ENCODE results near the gene CDH16. TPM values are rescaled to one million over a fixed set of nuclear protein-coding genes. Genes with fewer than 3 reads are reported as not detected.
"Not testable (repeated sequence)": the region's sequence is repeated elsewhere in the genome, so short reads cannot be mapped to it uniquely, and the experiment has no call there.

The CDH16 gene
- total RNA-seq (not detected), polyA plus RNA-seq (not detected)

GRCh38 chr16:66918803-66919568 is at the start of gene CDH16:
Gene CDH16, minus strand, starts transcription at chr16:66918885. Its CDS starts 820 bp downstream, at chr16:66918065.
- DNase-seq (ENCODE audit: extremely low spot score): no peak
- no peak within 1 kb of the TSS for H3K27ac ChIP-seq (ENCODE audit: low read depth)
- H3K36me3 ChIP-seq (ENCODE audit: insufficient read depth): no peaks in the 10 kb centered on the region
- H3K4me1 ChIP-seq (ENCODE audit: insufficient read depth): no peaks in the 10 kb centered on the region
- WGBS: 87% methylated on average over 7 of the region's 7 CpGs
- H3K4me3 ChIP-seq (ENCODE audit: low read depth, low read length): no peak within 1 kb of the TSS

- WGBS: 68% methylated on average over 6 of the region's 6 CpGs
- Histone ChIP-seq H3K36me3 (ENCODE audit: insufficient read depth) (no peaks in the 10 kb centered on the region), H3K4me3 (ENCODE audit: low read depth, low read length) (no peak overlapping the region), H3K27ac (ENCODE audit: low read depth) (no peak overlapping the region), H3K4me1 (ENCODE audit: insufficient read depth) (no peaks in the 10 kb centered on the region)
- no peak for DNase-seq (ENCODE audit: extremely low spot score)
These were observed 45.4 kb upstream of the CDH16 start for GRCh38 chr16:66964049-66964448.

- Histone ChIP-seq H3K4me3 (ENCODE audit: low read depth, low read length) (no peak overlapping the region), H3K36me3 (ENCODE audit: insufficient read depth) (no peaks in the 10 kb centered on the region), H3K4me1 (ENCODE audit: insufficient read depth) (no peaks in the 10 kb centered on the region), H3K27ac (ENCODE audit: low read depth) (no peak overlapping the region)
- no peak for DNase-seq (ENCODE audit: extremely low spot score)
- WGBS: 53% methylated on average over 5 of the region's 5 CpGs
These were observed 43.2 kb upstream of the CDH16 start for GRCh38 chr16:66961914-66962313.

DNA sequence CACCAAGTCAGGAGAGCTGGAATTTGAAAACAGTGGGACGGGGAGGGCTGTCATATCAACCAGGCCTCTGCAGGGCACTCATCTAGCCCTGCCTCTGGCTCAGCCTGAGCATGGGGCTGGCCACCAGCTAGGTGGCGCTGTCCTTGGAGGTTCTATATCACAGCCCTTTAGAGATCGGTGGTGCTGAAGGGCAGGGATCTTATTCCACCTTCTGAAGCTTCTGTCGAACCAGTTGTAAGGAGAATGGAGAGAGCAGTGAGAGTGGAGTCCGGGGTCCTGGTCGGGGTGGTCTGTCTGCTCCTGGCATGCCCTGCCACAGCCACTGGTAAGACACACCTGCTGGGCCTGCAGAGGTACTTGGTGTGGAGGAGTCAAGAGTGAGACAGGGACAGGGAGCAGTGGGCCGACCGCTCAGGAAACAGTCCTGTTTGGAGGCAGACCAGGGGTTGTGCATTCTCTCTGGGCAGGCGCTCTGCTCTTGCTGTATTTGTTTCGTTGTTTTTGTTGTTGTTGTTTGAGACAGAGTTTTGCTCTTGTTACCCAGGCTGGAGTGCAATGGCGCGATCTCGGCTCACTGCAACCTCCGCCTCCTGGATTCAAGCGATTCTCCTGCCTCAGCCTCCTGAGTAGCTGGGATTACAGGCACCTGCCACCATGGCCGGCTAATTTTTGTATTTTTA is 42.5 kb upstream of the CDH16 start, which contains the start of gene CES3:
Gene CES3 (plus strand): TSS at position 202 of the 680 bp plus-strand sequence. CDS start 42 bp downstream, at position 244.
- DNase-seq (ENCODE audit: extremely low spot score): no peak
- no peaks in the 10 kb centered on the region for H3K4me1 ChIP-seq (ENCODE audit: insufficient read depth)
- no peak within 1 kb of the TSS for H3K27ac ChIP-seq (ENCODE audit: low read depth)
- H3K4me3 ChIP-seq (ENCODE audit: low read depth, low read length): no peak within 1 kb of the TSS
- WGBS: 63% methylated on average over 16 of the region's 16 CpGs
- no peaks in the 10 kb centered on the region for H3K36me3 ChIP-seq (ENCODE audit: insufficient read depth)

DNA sequence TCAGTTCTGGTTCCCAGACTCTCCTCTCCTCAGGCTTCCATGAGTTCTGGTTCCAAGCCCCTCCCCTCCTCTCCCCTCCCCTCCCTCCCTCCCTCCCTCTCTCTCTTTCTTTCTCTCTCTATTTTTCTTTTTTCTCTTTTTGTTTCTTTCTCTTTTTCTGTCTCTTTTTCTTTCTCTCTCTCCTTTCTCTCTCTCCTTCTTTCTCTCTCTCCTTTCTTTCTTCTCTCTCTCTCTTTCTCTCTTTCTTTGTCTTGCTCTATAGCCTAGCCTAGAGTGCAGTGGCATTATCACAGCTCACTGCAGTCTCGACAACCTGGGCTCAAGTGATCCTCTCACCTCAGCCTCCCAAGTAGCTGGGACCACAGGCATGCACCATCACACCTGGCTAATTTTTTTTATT is 41.6 kb upstream of the CDH16 start:
- Histone ChIP-seq H3K36me3 (ENCODE audit: insufficient read depth) (no peaks in the 10 kb centered on the region), H3K4me1 (ENCODE audit: insufficient read depth) (no peaks in the 10 kb centered on the region), H3K4me3 (ENCODE audit: low read depth, low read length) (no peak overlapping the region), H3K27ac (ENCODE audit: low read depth) (no peak overlapping the region)
- no peak for DNase-seq (ENCODE audit: extremely low spot score)
- 85% methylated on average over 1 of the region's 1 CpG for WGBS

- no peaks in the 10 kb centered on the region for H3K4me1 ChIP-seq (ENCODE audit: insufficient read depth)
- WGBS: 52% methylated on average over 5 of the region's 5 CpGs
- no peaks in the 10 kb centered on the region for H3K36me3 ChIP-seq (ENCODE audit: insufficient read depth)
- no peak for DNase-seq (ENCODE audit: extremely low spot score)
- H3K27ac ChIP-seq (ENCODE audit: low read depth): no peak overlapping the region
- no peak overlapping the region for H3K4me3 ChIP-seq (ENCODE audit: low read depth, low read length)
These were observed 41.0 kb upstream of the CDH16 start for GRCh38 chr16:66959704-66960161.

DNA sequence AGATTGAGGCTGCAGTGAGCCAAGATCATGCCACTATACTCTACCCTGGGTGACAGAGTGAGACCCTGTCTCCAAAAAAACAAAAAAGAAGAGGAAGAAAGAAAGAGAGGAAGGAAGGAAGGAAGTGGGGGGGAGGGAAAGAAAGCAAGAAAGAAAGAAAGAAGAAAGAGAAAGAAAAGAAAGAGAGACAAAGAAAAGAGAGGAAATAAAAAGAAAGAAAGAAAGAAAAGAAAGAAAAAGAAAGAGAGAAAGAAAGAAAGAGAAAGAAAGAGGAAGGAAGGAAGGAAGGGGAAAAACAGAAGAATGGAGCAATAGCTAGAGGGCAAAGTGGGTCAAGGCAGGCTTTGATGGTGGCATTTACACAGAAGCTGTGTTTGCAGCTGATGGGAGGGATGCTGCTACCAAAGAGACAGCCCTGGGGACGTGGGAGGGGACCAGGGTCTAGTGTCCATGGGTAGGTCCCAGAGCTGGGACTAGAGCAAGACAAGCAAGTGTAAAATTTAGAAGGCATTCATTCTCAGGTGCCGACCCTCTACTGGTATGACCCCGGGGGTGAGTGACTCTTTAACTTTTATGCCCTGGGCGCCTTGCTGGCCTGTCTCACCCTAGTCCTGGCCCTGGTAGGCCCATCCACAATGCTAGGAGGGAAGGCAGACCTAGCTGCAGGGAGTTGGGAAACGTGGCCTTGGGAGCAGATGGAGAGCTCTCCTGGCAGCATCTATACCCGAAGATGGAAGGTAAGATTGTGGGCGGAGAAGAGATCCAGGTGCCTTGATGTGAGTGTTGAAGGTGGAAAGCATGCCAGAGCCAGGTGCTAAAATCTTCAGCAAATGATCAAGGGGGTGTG is 40.4 kb upstream of the CDH16 start:
- Histone ChIP-seq H3K27ac (ENCODE audit: low read depth) (no peak overlapping the region), H3K4me1 (ENCODE audit: insufficient read depth) (no peaks in the 10 kb centered on the region), H3K36me3 (ENCODE audit: insufficient read depth) (no peaks in the 10 kb centered on the region), H3K4me3 (ENCODE audit: low read depth, low read length) (no peak overlapping the region)
- no peak for DNase-seq (ENCODE audit: extremely low spot score)
- WGBS: 76% methylated on average over 7 of the region's 7 CpGs

DNA sequence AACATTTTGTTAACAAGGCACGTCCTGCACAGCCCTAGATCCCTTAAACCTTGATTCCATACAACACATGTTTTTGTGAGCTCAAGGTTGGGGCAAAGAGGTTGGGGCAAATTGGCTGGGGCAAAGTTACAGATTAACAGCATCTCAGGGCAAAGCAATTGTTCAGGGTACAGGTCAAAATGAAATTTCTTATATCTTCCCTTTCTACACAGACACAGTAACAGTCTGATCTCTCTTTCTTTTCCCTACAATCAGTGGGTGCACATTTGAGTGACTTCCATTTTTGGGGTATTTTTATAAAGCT is 37.4 kb upstream of the CDH16 start:
- 65% methylated on average over 1 of the region's 1 CpG for WGBS
- H3K4me1 ChIP-seq (ENCODE audit: insufficient read depth); H3K36me3 ChIP-seq (ENCODE audit: insufficient read depth); DNase-seq (ENCODE audit: extremely low spot score); H3K4me3 ChIP-seq (ENCODE audit: low read depth, low read length); H3K27ac ChIP-seq (ENCODE audit: low read depth): not testable (repeated sequence)

- 56% methylated on average over 17 of the region's 17 CpGs for WGBS
- not testable (repeated sequence) for H3K4me1 ChIP-seq (ENCODE audit: insufficient read depth); DNase-seq (ENCODE audit: extremely low spot score); H3K36me3 ChIP-seq (ENCODE audit: insufficient read depth); H3K27ac ChIP-seq (ENCODE audit: low read depth); H3K4me3 ChIP-seq (ENCODE audit: low read depth, low read length)
These were observed 36.9 kb upstream of the CDH16 start for GRCh38 chr16:66955363-66956153.

- Histone ChIP-seq H3K36me3 (ENCODE audit: insufficient read depth) (no peaks in the 10 kb centered on the region), H3K4me3 (ENCODE audit: low read depth, low read length) (no peak overlapping the region), H3K4me1 (ENCODE audit: insufficient read depth) (no peaks in the 10 kb centered on the region), H3K27ac (ENCODE audit: low read depth) (no peak overlapping the region)
- DNase-seq (ENCODE audit: extremely low spot score): no peak
- WGBS: 21% methylated on average over 8 of the region's 8 CpGs
These were observed 35.5 kb upstream of the CDH16 start for GRCh38 chr16:66954097-66954659.

- no peak overlapping the region for H3K27ac ChIP-seq (ENCODE audit: low read depth)
- no peak overlapping the region for H3K4me3 ChIP-seq (ENCODE audit: low read depth, low read length)
- H3K4me1 ChIP-seq (ENCODE audit: insufficient read depth): no peaks in the 10 kb centered on the region
- no peak for DNase-seq (ENCODE audit: extremely low spot score)
- no peaks in the 10 kb centered on the region for H3K36me3 ChIP-seq (ENCODE audit: insufficient read depth)
- WGBS: 81% methylated on average over 10 of the region's 10 CpGs
These were observed 34.9 kb upstream of the CDH16 start for GRCh38 chr16:66953462-66954096.

DNA sequence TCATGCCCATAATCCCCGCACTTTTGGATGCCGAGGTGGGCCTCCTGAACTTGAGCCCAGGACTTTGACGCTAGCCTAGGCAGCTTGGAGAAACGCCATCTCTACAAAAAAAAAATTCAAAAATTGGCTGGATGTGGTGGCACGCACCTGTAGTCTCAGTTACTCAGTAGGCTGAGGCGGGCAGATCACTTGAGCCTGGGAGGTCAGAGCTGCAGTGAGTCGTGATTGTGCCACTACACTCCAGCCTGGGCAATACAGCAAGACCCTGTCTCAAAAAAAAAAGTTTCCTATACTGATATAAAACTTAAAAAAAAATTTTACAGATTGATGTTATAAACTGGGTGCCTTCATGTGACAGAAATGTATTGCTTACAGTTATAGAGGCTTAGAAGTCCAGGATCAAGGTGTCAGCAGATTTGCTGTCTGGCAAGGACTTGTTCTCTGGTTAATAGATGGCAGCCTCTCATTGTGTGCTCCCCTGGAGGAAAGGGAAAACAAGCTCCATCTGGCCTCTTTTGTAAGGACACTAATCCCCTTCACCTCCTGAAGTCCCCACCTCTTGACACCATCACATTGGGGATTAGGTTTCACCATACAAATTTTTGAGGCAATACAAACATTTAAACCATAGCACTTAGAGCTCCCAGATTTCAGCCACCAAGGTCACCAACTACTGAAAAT is 33.9 kb upstream of the CDH16 start:
- H3K36me3 ChIP-seq (ENCODE audit: insufficient read depth): no peaks in the 10 kb centered on the region
- DNase-seq (ENCODE audit: extremely low spot score): no peak
- no peak overlapping the region for H3K4me3 ChIP-seq (ENCODE audit: low read depth, low read length)
- H3K27ac ChIP-seq (ENCODE audit: low read depth): no peak overlapping the region
- H3K4me1 ChIP-seq (ENCODE audit: insufficient read depth): no peaks in the 10 kb centered on the region
- 83% methylated on average over 7 of the region's 7 CpGs for WGBS

Data from urinary bladder (tissue), 4 donors.